Fibroblast of lung (primary cell): ENCODE data around the gene KDM6B. TPM values are rescaled to one million over a fixed set of nuclear protein-coding genes. Genes with fewer than 3 reads are reported as not detected.

Experiments
- DNase-seq, 2 donors: peaks; one replicate each; pipeline versions ENCODE4 v3.0.0 to v3.0.0-alpha.2; 2010; ENCODE audit warnings: low read depth in 2 of 2
- H2AFZ ChIP-seq: 2 replicates; pipeline ENCODE4 v1.5.1; 2012; ENCODE audit warnings: low read length, control low read depth, inconsistent platforms
- H3K27ac ChIP-seq: 2 replicates; pipeline ENCODE4 v1.5.1; 2011; ENCODE audit warnings: low read length, control low read depth; ENCODE audit not compliant: insufficient read depth
- H3K27me3 ChIP-seq: 2 replicates; pipeline ENCODE4 v1.5.1; 2011; ENCODE audit warnings: mild to moderate bottlenecking, low read length; ENCODE audit not compliant: control insufficient read depth, insufficient read depth
- H3K36me3 ChIP-seq: 2 replicates; pipeline ENCODE4 v1.5.1; 2011; ENCODE audit warnings: low read length; ENCODE audit not compliant: control insufficient read depth, insufficient read depth
- H3K4me1 ChIP-seq: 2 replicates; pipeline ENCODE4 v1.5.1; 2011; ENCODE audit warnings: low read length; ENCODE audit not compliant: control insufficient read depth, insufficient read depth; ENCODE audit errors: extremely low read depth
- H3K4me2 ChIP-seq: 2 replicates; pipeline ENCODE4 v1.5.1; 2011; ENCODE audit warnings: low read length, control low read depth; ENCODE audit not compliant: insufficient read depth; ENCODE audit errors: extremely low read depth
- H3K4me3 ChIP-seq, 4 experiments: fragments of 200-600 bp in 1 of 4; sonication (generic) in 1 of 4; replicated peaks in 1 of 4; 2 replicates each; pipeline ENCODE4 v1.5.1; 2011 to 2016; ENCODE audit warnings: low read length in 4 of 4, low read depth in 3 of 4, mild to moderate bottlenecking in 3 of 4, control low read depth in 2 of 4, inconsistent platforms in 1 of 4, mixed read lengths in 1 of 4; ENCODE audit not compliant: insufficient read depth in 1 of 4; ENCODE audit errors: control extremely low read depth in 1 of 4
- H3K79me2 ChIP-seq: 2 replicates; pipeline ENCODE4 v1.5.1; 2012; ENCODE audit warnings: mild to moderate bottlenecking, low read length, inconsistent platforms; ENCODE audit not compliant: control insufficient read depth, insufficient read depth
- H3K9ac ChIP-seq: 2 replicates; pipeline ENCODE4 v1.5.1; 2011; ENCODE audit warnings: mild to moderate bottlenecking, low read length, control low read depth; ENCODE audit not compliant: insufficient read depth
- H3K9me3 ChIP-seq: 2 replicates; pipeline ENCODE4 v1.5.1; 2012; ENCODE audit warnings: low read depth, low read length; ENCODE audit not compliant: control insufficient read depth, insufficient read depth
- H4K20me1 ChIP-seq: 2 replicates; pipeline ENCODE4 v1.5.1; 2011; ENCODE audit warnings: low read length; ENCODE audit not compliant: control insufficient read depth, insufficient read depth; ENCODE audit errors: extremely low read depth
- EZH2 ChIP-seq: IDR thresholded peaks from 2 replicates; pipeline ENCODE4 v1.5.1; 2012; ENCODE audit warnings: low read length, control low read depth, mild to moderate bottlenecking; ENCODE audit errors: missing control alignments
- polyA plus RNA-seq, 2 donors: library from polyadenylated mRNA; depleted of rRNA in 1 of 2; stranded (reverse) in 1 of 2; unstranded in 1 of 2; fragments of >200 nt; gene quantifications; 2 replicates each; pipeline ENCODE4 v1.2.1, GENCODE V29; 2011 to 2012; ENCODE audit warnings: missing spikeins in 1 of 2
- total RNA-seq: library from RNA; depleted of rRNA; stranded (reverse); fragments of >200 nt; gene quantifications from 2 replicates; pipeline ENCODE4 v1.2.1, GENCODE V29; 2014
- TF ChIP-seq, protein P1 (sequence below), 2 donors: IDR thresholded peaks in 1 of 2; conservative IDR thresholded peaks in 1 of 2; 1 replicate in 1 of 2; 2 replicates in 1 of 2; pipeline ENCODE4 v1.5.1; 2011 to 2012; ENCODE audit warnings: low read length in 2 of 2, control low read depth in 1 of 2, inconsistent platforms in 1 of 2, low read depth in 1 of 2, mild to moderate bottlenecking in 1 of 2

KDM6B gene
- total and polyA plus RNA-seq, 2 donors (not counting 1 experiment from before 2014, with no cell fraction given) = 1.1 to 9.4 TPM

DNA sequence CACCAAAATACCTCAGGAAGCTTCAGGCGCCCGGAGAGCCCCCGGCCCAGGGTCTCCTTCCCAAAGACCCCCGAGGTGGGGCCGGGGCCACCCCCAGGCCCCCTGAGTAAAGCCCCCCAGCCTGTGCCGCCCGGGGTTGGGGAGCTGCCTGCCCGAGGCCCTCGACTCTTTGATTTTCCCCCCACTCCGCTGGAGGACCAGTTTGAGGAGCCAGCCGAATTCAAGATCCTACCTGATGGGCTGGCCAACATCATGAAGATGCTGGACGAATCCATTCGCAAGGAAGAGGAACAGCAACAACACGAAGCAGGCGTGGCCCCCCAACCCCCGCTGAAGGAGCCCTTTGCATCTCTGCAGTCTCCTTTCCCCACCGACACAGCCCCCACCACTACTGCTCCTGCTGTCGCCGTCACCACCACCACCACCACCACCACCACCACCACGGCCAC, 14.1 kb downstream of the KDM6B start:
- Histone ChIP-seq H3K27me3 (no peaks in the 10 kb centered on the region), H3K4me3 (no peak overlapping the region), H3K79me2 (peaks cover 23% of the 10 kb centered on the region), H3K36me3 (peaks cover 47% of the 10 kb centered on the region), H3K4me1 (peaks cover 10% of the 10 kb centered on the region), H3K27ac (no peak overlapping the region), H2AFZ (no peak overlapping the region), H3K9me3 (no peaks in the 10 kb centered on the region), H3K4me2 (no peak overlapping the region), H4K20me1 (no peaks in the 10 kb centered on the region), H3K9ac (no peak overlapping the region)
- no peak for TF ChIP-seq EZH2
- TF ChIP-seq, protein P1, sequence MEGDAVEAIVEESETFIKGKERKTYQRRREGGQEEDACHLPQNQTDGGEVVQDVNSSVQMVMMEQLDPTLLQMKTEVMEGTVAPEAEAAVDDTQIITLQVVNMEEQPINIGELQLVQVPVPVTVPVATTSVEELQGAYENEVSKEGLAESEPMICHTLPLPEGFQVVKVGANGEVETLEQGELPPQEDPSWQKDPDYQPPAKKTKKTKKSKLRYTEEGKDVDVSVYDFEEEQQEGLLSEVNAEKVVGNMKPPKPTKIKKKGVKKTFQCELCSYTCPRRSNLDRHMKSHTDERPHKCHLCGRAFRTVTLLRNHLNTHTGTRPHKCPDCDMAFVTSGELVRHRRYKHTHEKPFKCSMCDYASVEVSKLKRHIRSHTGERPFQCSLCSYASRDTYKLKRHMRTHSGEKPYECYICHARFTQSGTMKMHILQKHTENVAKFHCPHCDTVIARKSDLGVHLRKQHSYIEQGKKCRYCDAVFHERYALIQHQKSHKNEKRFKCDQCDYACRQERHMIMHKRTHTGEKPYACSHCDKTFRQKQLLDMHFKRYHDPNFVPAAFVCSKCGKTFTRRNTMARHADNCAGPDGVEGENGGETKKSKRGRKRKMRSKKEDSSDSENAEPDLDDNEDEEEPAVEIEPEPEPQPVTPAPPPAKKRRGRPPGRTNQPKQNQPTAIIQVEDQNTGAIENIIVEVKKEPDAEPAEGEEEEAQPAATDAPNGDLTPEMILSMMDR (conservative IDR thresholded peaks at IDR 0.05 in 1 of 2, IDR thresholded peaks at IDR 0.05 in 1 of 2; ENCODE audit: low read depth in 1 of 2, low read length in 2 of 2) = no peak
- DNase-seq = no peak

DNA sequence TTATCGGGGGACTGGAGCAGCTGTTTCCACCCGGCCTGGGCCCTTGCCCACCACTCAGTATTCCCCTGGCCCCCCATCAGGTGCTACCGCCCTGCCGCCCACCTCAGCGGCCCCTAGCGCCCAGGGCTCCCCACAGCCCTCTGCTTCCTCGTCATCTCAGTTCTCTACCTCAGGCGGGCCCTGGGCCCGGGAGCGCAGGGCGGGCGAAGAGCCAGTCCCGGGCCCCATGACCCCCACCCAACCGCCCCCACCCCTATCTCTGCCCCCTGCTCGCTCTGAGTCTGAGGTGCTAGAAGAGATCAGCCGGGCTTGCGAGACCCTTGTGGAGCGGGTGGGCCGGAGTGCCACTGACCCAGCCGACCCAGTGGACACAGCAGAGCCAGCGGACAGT, 14.7 kb downstream of the KDM6B start:
- no peak overlapping the region for H3K4me2 ChIP-seq
- H3K27me3 ChIP-seq = no peaks in the 10 kb centered on the region
- TF ChIP-seq, protein P1 (conservative IDR thresholded peaks at IDR 0.05 in 1 of 2, IDR thresholded peaks at IDR 0.05 in 1 of 2; ENCODE audit: low read depth in 1 of 2, low read length in 2 of 2) = no peak
- no peak for TF ChIP-seq EZH2
- peaks cover 10% of the 10 kb centered on the region for H3K4me1 ChIP-seq
- H3K9me3 ChIP-seq = no peaks in the 10 kb centered on the region
- DNase-seq = no peak
- peaks cover 21% of the 10 kb centered on the region for H3K79me2 ChIP-seq
- peaks cover 48% of the 10 kb centered on the region for H3K36me3 ChIP-seq
- no peak overlapping the region for H3K4me3 ChIP-seq
- no peak overlapping the region for H2AFZ ChIP-seq
- no peaks in the 10 kb centered on the region for H4K20me1 ChIP-seq
- H3K9ac ChIP-seq = no peak overlapping the region
- H3K27ac ChIP-seq = no peak overlapping the region

DNA sequence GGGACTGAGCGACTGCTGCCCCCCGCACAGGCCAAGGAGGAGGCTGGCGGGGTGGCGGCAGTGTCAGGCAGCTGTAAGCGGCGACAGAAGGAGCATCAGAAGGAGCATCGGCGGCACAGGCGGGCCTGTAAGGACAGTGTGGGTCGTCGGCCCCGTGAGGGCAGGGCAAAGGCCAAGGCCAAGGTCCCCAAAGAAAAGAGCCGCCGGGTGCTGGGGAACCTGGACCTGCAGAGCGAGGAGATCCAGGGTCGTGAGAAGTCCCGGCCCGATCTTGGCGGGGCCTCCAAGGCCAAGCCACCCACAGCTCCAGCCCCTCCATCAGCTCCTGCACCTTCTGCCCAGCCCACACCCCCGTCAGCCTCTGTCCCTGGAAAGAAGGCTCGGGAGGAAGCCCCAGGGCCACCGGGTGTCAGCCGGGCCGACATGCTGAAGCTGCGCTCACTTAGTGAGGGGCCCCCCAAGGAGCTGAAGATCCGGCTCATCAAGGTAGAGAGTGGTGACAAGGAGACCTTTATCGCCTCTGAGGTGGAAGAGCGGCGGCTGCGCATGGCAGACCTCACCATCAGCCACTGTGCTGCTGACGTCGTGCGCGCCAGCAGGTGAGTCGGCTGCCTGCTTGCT, 15.2 kb downstream of the KDM6B start:
- peaks cover 48% of the 10 kb centered on the region for H3K36me3 ChIP-seq
- H3K27me3 ChIP-seq = no peaks in the 10 kb centered on the region
- no peaks in the 10 kb centered on the region for H4K20me1 ChIP-seq
- no peak for TF ChIP-seq EZH2
- TF ChIP-seq, protein P1 (conservative IDR thresholded peaks at IDR 0.05 in 1 of 2, IDR thresholded peaks at IDR 0.05 in 1 of 2; ENCODE audit: low read depth in 1 of 2, low read length in 2 of 2) = no peak
- no peak overlapping the region for H3K4me3 ChIP-seq
- no peak overlapping the region for H3K9ac ChIP-seq
- no peak overlapping the region for H3K4me2 ChIP-seq
- H3K27ac ChIP-seq = no peak overlapping the region
- peaks cover 10% of the 10 kb centered on the region for H3K4me1 ChIP-seq
- H2AFZ ChIP-seq = no peak overlapping the region
- peaks cover 18% of the 10 kb centered on the region for H3K79me2 ChIP-seq
- H3K9me3 ChIP-seq = no peaks in the 10 kb centered on the region
- no peak for DNase-seq
